Left lung (tissue), 10 donors: ENCODE measurements around the gene METTL17. TPM values are rescaled to one million over a fixed set of nuclear protein-coding genes. Genes with fewer than 3 reads are reported as not detected.

ENCODE experiments used
- ATAC-seq: fragments of 200-7000 bp; cut with Tn5 transposase; one replicate; pipeline ENCODE4 v1.9.1; 2020; ENCODE audit warnings: moderate library complexity
- DNase-seq, 4 donors: peaks; one replicate each; pipeline ENCODE4 v3.0.0-alpha.2; 2013 to 2020
- H3K27ac ChIP-seq, 2 donors: fragments of 200-600 bp; sonication (generic) in 1 of 2; one replicate each; pipeline versions ENCODE4 v1.5.0 to v1.8.0; 2020 to 2021
- H3K27me3 ChIP-seq, 2 donors: fragments of 200-600 bp; sonication (generic) in 1 of 2; one replicate each; pipeline versions ENCODE4 v1.5.0 to v1.8.0; 2020 to 2021
- H3K36me3 ChIP-seq, 2 donors: fragments of 200-600 bp; sonication (generic) in 1 of 2; one replicate each; pipeline versions ENCODE4 v1.5.0 to v1.8.0; 2020 to 2021
- H3K4me1 ChIP-seq, 2 donors: fragments of 200-600 bp; one replicate each; pipeline ENCODE4 v1.8.0; 2021
- H3K4me3 ChIP-seq, 2 donors: fragments of 200-600 bp; sonication (generic) in 1 of 2; one replicate each; pipeline versions ENCODE4 v1.5.0 to v1.8.0; 2020 to 2021; ENCODE audit warnings: mild to moderate bottlenecking in 1 of 2
- H3K9me3 ChIP-seq, 2 donors: fragments of 200-600 bp; sonication (generic) in 1 of 2; one replicate each; pipeline versions ENCODE4 v1.5.0 to v1.8.0; 2020 to 2021
- CTCF ChIP-seq, 2 donors: fragments of 200-600 bp; sonication (generic) in 1 of 2; IDR thresholded peaks; one replicate each; pipeline versions ENCODE4 v1.5.0 to v1.8.0; 2021; ENCODE audit warnings: antibody characterized with exemption in 2 of 2
- intact Hi-C, 2 donors: fragments of 100-400 bp; cut with DNase I; formaldehyde crosslinking; loops; one replicate each; pipeline versions ENCODE4 v1.11.2 to v1.14.2; 2022
- polyA plus RNA-seq, 6 donors: library from polyadenylated mRNA; unstranded; fragments of 120-200 nt; gene quantifications; one replicate each; pipeline ENCODE4 v1.2.1, GENCODE V29; 2013; ENCODE audit not compliant: insufficient read length in 6 of 6
- total RNA-seq, 2 donors: library from RNA; stranded (reverse); fragmentation: NEBNext Ultra II Directional; extraction: Animal tissue kit (Norgen Biotek cat#: 25700); gene quantifications; one replicate each; pipeline ENCODE4 v1.2.1, GENCODE V29; 2021
- donor health status: DM: no; HTN: yes; CAD: no.
- donor health status: DM: no; HTN: no; CAD: no.

METTL17 gene
- total and polyA plus RNA-seq, 8 donors: 38.6 to 137 (median 112) TPM

- DNase-seq: no peak
- intact Hi-C loops: loop anchor here in 1 of 2 donors (5.0 kb wide), 1 partner anchor 74 kb away; no protein-coding TSS in a partner anchor
- Histone ChIP-seq H3K9me3 (no peaks in the 10 kb centered on the region), H3K4me1 (peaks cover 5 to 20% of the 10 kb centered on the region in 2 donors), H3K27ac (no peak overlapping the region), H3K4me3 (no peak overlapping the region), H3K27me3 (peaks cover 0 to 7% of the 10 kb centered on the region in 2 donors), H3K36me3 (peaks cover 0 to 14% of the 10 kb centered on the region in 2 donors)
- no peak for ATAC-seq
- TF ChIP-seq CTCF (IDR thresholded peaks at IDR 0.05): no peak
These were observed 29.0 kb downstream of the METTL17 start for GRCh38 chr14:21018781-21019180.

- intact Hi-C loops: loop anchor here in 1 of 2 donors (5.0 kb wide), 1 partner anchor 73 kb away; no protein-coding TSS in a partner anchor
- DNase-seq (no peak), ATAC-seq (no peak)
- no peak overlapping the region for H3K4me3 ChIP-seq
- H3K27ac ChIP-seq: no peak overlapping the region
- peaks cover 0 to 13% of the 10 kb centered on the region in 2 donors for H3K27me3 ChIP-seq
- H3K36me3 ChIP-seq: peaks cover 0 to 14% of the 10 kb centered on the region in 2 donors
- no peaks in the 10 kb centered on the region for H3K9me3 ChIP-seq
- peaks cover 7 to 26% of the 10 kb centered on the region in 2 donors for H3K4me1 ChIP-seq
- TF ChIP-seq CTCF (IDR thresholded peaks at IDR 0.05): no peak
These were observed 29.6 kb downstream of the METTL17 start for GRCh38 chr14:21019366-21019765.

- Histone ChIP-seq H3K4me1 (peaks cover 7 to 22% of the 10 kb centered on the region in 2 donors), H3K36me3 (peaks cover 0 to 14% of the 10 kb centered on the region in 2 donors), H3K27ac (peak overlapping the region in 1 of 2 donors; percentile 13), H3K9me3 (no peaks in the 10 kb centered on the region), H3K4me3 (no peak overlapping the region), H3K27me3 (peaks cover 0 to 30% of the 10 kb centered on the region in 2 donors)
- ATAC-seq (no peak), DNase-seq (no peak)
- intact Hi-C loops: no loop called here
- no peak for TF ChIP-seq CTCF (IDR thresholded peaks at IDR 0.05)
These were observed 31.3 kb downstream of the METTL17 start for GRCh38 chr14:21020977-21021545.

DNA sequence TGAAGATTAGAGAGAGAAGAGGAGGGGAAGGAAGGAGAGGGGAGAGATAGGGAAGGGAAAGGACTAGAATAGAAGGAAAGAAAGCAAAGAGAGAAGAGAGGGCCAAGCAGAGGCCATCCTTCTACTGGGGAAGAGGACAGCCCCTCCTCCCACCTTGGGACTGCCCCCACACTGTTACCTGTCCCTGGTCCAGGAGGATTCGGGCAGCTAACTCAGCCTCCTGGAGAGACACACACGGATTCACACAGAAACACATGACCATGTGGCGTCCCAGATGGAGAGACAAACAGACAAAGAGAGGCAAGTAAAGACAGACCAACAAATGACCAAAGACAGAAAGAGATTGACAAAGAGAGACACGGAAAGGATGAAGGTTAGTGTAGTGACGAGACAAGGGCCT lies 32.9 kb downstream of the METTL17 start:
- Histone ChIP-seq H3K27ac (peak overlapping the region in 1 of 2 donors; percentile 24), H3K27me3 (peaks cover 0 to 35% of the 10 kb centered on the region in 2 donors), H3K9me3 (no peaks in the 10 kb centered on the region), H3K36me3 (peaks cover 0 to 14% of the 10 kb centered on the region in 2 donors), H3K4me3 (no peak overlapping the region), H3K4me1 (peaks cover 7 to 19% of the 10 kb centered on the region in 2 donors)
- no peak for TF ChIP-seq CTCF (IDR thresholded peaks at IDR 0.05)
- DNase-seq: no peak
- no peak for ATAC-seq
- intact Hi-C loops: no loop called here

GRCh38 chr14:21023174-21023573 lies 33.4 kb downstream of the METTL17 start:
- DNase-seq (no peak), ATAC-seq (no peak)
- intact Hi-C loops: no loop called here
- peak overlapping the region in 1 of 2 donors; percentile 46 for H3K4me3 ChIP-seq
- H3K9me3 ChIP-seq: no peaks in the 10 kb centered on the region
- no peak for TF ChIP-seq CTCF (IDR thresholded peaks at IDR 0.05)
- peak overlapping the region in 1 of 2 donors; percentile 15 for H3K27ac ChIP-seq
- H3K27me3 ChIP-seq: peaks cover 0 to 35% of the 10 kb centered on the region in 2 donors
- peaks cover 0 to 11% of the 10 kb centered on the region in 2 donors for H3K36me3 ChIP-seq
- peaks cover 7 to 19% of the 10 kb centered on the region in 2 donors for H3K4me1 ChIP-seq
